ENCODE data around the gene DNAJA1.

DNAJA1 gene

GRCh38 chr9:33029231-33029786, 4.2 kb downstream of the DNAJA1 start:
- DNase-seq = no peak

GRCh38 chr9:33030285-33030684, 5.2 kb downstream of the DNAJA1 start:
- DNase-seq = no peak

GRCh38 chr9:33032292-33032691, 7.2 kb downstream of the DNAJA1 start:
- no peak for DNase-seq

GRCh38 chr9:33032865-33033264, 7.8 kb downstream of the DNAJA1 start:
- no peak for DNase-seq

- no peak for DNase-seq
Measured at GRCh38 chr9:33040792-33041431, 15.8 kb downstream of the DNAJA1 start.

GRCh38 chr9:33041432-33042188, 16.5 kb downstream of the DNAJA1 start:
- DNase-seq = no peak

GRCh38 chr9:33042473-33042872, 17.4 kb downstream of the DNAJA1 start:
- no peak for DNase-seq

GRCh38 chr9:33043671-33044070, 18.6 kb downstream of the DNAJA1 start:
- DNase-seq = no peak

- DNase-seq = peak; percentile 62
Measured at GRCh38 chr9:33044162-33044673, 19.1 kb downstream of the DNAJA1 start.

- no peak for DNase-seq
Measured at GRCh38 chr9:33044677-33045282, 19.7 kb downstream of the DNAJA1 start.

GRCh38 chr9:33046061-33046460, 21.0 kb downstream of the DNAJA1 start:
- no peak for DNase-seq

- DNase-seq = no peak
Measured at GRCh38 chr9:33048054-33048465, 23.0 kb downstream of the DNAJA1 start.

- DNase-seq = no peak
Measured at GRCh38 chr9:33049680-33050361, 24.7 kb downstream of the DNAJA1 start.

- DNase-seq = no peak
Measured at GRCh38 chr9:33051144-33051543, 26.1 kb downstream of the DNAJA1 start.

GRCh38 chr9:33065157-33066076, 40.3 kb downstream of the DNAJA1 start:
- DNase-seq = no peak

- DNase-seq = no peak
Measured at GRCh38 chr9:33068991-33069390, 43.9 kb downstream of the DNAJA1 start.

GRCh38 chr9:33076046-33077004, 51.3 kb downstream of the DNAJA1 start, which contains the start of gene SMU1:
TSS of gene SMU1 (minus strand) at chr9:33076674. CDS start at chr9:33076608, 66 bp downstream.
- peak; percentile 95 for DNase-seq

GRCh38 chr9:33080534-33080933, 55.5 kb downstream of the DNAJA1 start:
- no peak for DNase-seq

- peak; percentile 73 for DNase-seq
Measured at GRCh38 chr9:33081128-33081851, 56.2 kb downstream of the DNAJA1 start.

- peak; percentile 47 for DNase-seq
Measured at GRCh38 chr9:33082128-33082527, 57.1 kb downstream of the DNAJA1 start.

Data from CD4-positive, alpha-beta T cell treated with Interleukin-17A for 4 hours (primary cell).